ENCODE data around the gene TSPYL2. TPM values are rescaled to one million over a fixed set of nuclear protein-coding genes. Genes with fewer than 3 reads are reported as not detected.

The TSPYL2 gene
- 10 to 100 TPM; 30.2 to 31.1 TPM for total RNA-seq

DNA sequence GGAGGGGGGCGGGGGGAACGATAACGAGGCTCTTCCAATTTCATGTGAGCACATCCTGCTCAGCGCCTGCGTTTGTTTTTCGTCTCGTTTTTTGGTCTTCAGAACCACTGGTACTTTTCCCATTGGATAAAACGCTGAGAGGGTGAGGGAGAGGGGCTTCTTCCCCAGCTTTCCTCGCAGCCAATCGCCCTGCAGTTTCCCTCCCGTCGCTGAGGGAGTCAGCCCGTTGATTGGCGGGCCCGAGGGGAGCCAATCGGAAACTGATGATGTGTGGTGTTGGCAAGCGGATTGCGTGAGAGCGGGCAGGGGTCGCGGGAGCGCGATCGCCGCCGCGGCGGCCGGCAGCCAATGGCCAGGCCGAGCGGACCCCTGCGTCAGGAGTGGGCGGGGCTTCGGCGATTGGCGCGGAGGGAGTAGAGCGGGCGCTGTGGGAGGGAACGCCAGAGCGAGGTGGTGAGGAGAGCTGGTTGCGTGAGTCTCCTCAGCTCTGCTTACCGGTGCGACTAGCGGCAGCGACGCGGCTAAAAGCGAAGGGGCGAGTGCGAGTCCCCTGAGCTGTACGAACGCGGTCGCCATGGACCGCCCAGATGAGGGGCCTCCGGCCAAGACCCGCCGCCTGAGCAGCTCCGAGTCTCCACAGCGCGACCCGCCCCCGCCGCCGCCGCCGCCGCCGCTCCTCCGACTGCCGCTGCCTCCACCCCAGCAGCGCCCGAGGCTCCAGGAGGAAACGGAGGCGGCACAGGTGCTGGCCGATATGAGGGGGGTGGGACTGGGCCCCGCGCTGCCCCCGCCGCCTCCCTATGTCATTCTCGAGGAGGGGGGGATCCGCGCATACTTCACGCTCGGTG, at the start of gene TSPYL2:
Gene TSPYL2, plus strand, starts transcription at position 443 of the 848 bp plus-strand sequence. Its CDS starts 132 bp downstream, at position 575.
- ChIA-PET POLR2A (interaction anchor here (0.9 to 2.2 kb wide), 8 partner anchors 9 to 1101 kb away, joined by 3 to 13 read pairs (median 5); partner anchors contain the start of genes FAM120C and KANTR), CTCF (interaction anchor here (0.6 to 1.2 kb wide), 3 partner anchors 9 to 147 kb away, joined by 4 read pairs; no protein-coding TSS in a partner anchor)
- H3K36me3 Mint-ChIP-seq (ENCODE audit: low read depth), result peaks cover 30% of the 10 kb centered on the region
- H3K27me3 Mint-ChIP-seq, result no peaks in the 10 kb centered on the region
- no peaks in the 10 kb centered on the region for H3K9me3 Mint-ChIP-seq
- peak within 1 kb of the TSS; percentile 81 for H3K4me3 Mint-ChIP-seq
- peak; percentile 93 for DNase-seq
- peak within 1 kb of the TSS; percentile 82 for H3K27ac Mint-ChIP-seq
- H3K4me1 Mint-ChIP-seq, result peaks cover 40% of the 10 kb centered on the region

- ChIA-PET CTCF (no interaction called here), POLR2A (no interaction called here)
- no peaks in the 10 kb centered on the region for H3K36me3 Mint-ChIP-seq (ENCODE audit: low read depth)
- H3K27me3 Mint-ChIP-seq, result peaks cover 11% of the 10 kb centered on the region
- no peak overlapping the region for H3K4me3 Mint-ChIP-seq
- H3K9me3 Mint-ChIP-seq, result no peaks in the 10 kb centered on the region
- DNase-seq, result no peak
- no peaks in the 10 kb centered on the region for H3K4me1 Mint-ChIP-seq
- no peak overlapping the region for H3K27ac Mint-ChIP-seq
These were observed 46.0 kb upstream of the TSPYL2 start for GRCh38 chrX:53036149-53036548.

GRCh38 chrX:53039236-53039635, 42.9 kb upstream of the TSPYL2 start:
- Mint-ChIP-seq H3K4me3 (no peak overlapping the region), H3K4me1 (no peaks in the 10 kb centered on the region), H3K9me3 (no peaks in the 10 kb centered on the region), H3K27me3 (peaks cover 11% of the 10 kb centered on the region), H3K27ac (no peak overlapping the region), H3K36me3 (ENCODE audit: low read depth) (no peaks in the 10 kb centered on the region)
- POLR2A ChIA-PET, result no interaction called here
- CTCF ChIA-PET, result no interaction called here
- no peak for DNase-seq

GRCh38 chrX:53044995-53045394, 37.2 kb upstream of the TSPYL2 start:
- DNase-seq, result no peak
- CTCF ChIA-PET, result no interaction called here
- Mint-ChIP-seq H3K36me3 (ENCODE audit: low read depth) (no peaks in the 10 kb centered on the region), H3K27me3 (peaks cover 5% of the 10 kb centered on the region), H3K4me1 (no peaks in the 10 kb centered on the region), H3K4me3 (no peak overlapping the region), H3K27ac (no peak overlapping the region), H3K9me3 (no peaks in the 10 kb centered on the region)
- POLR2A ChIA-PET, result interaction anchor here (0.6 kb wide), 1 partner anchor 27 kb away, joined by 3 read pairs; no protein-coding TSS in a partner anchor

GRCh38 chrX:53047228-53047627, 34.9 kb upstream of the TSPYL2 start:
- H3K4me1 Mint-ChIP-seq, result no peaks in the 10 kb centered on the region
- ChIA-PET CTCF (no interaction called here), POLR2A (no interaction called here)
- H3K4me3 Mint-ChIP-seq, result no peak overlapping the region
- no peak for DNase-seq
- no peaks in the 10 kb centered on the region for H3K9me3 Mint-ChIP-seq
- no peaks in the 10 kb centered on the region for H3K36me3 Mint-ChIP-seq (ENCODE audit: low read depth)
- H3K27me3 Mint-ChIP-seq, result peaks cover 5% of the 10 kb centered on the region
- no peak overlapping the region for H3K27ac Mint-ChIP-seq

- Mint-ChIP-seq H3K9me3 (no peaks in the 10 kb centered on the region), H3K27ac (no peak within 1 kb of the TSS), H3K4me1 (no peaks in the 10 kb centered on the region), H3K27me3 (peaks cover 3% of the 10 kb centered on the region), H3K36me3 (ENCODE audit: low read depth) (no peaks in the 10 kb centered on the region), H3K4me3 (no peak within 1 kb of the TSS)
- no peak for DNase-seq
- ChIA-PET CTCF (no interaction called here), POLR2A (no interaction called here)
These were observed 33.7 kb upstream of the TSPYL2 start, which contains the start of gene GPR173 for GRCh38 chrX:53048169-53049126. GPR173 (plus strand) TSS chrX:53048789; CDS start chrX:53076622, 27,833 bp downstream.

- Mint-ChIP-seq H3K36me3 (ENCODE audit: low read depth) (no peaks in the 10 kb centered on the region), H3K27ac (no peak overlapping the region), H3K4me3 (no peak overlapping the region), H3K27me3 (peaks cover 3% of the 10 kb centered on the region), H3K4me1 (no peaks in the 10 kb centered on the region), H3K9me3 (no peaks in the 10 kb centered on the region)
- CTCF ChIA-PET, result no interaction called here
- no peak for DNase-seq
- POLR2A ChIA-PET, result no interaction called here
These were observed 33.0 kb upstream of the TSPYL2 start for GRCh38 chrX:53049127-53049517.

DNA sequence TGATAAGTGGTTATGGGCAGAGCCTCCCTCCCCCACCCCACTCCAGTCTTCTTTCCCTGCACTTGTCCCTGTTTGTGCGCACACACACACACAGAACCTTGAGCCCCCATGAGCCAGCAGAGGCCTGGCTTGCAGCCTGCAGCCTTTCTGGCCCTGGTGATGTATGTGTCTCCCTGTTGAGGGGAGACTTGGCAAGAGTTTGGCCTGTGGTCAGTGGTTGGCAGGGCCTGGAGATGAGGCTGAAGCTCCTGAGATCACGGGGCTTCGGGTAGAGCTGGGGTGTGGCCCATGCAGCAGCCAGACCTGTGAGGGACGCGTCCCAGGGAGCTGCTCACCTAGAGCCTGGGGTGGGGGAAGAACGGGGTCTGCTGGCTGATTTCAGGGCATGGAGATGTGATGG, 31.3 kb upstream of the TSPYL2 start:
- Mint-ChIP-seq H3K4me3 (no peak overlapping the region), H3K27ac (no peak overlapping the region), H3K27me3 (peaks cover 3% of the 10 kb centered on the region), H3K36me3 (ENCODE audit: low read depth) (no peaks in the 10 kb centered on the region), H3K4me1 (no peaks in the 10 kb centered on the region), H3K9me3 (no peaks in the 10 kb centered on the region)
- POLR2A ChIA-PET, result no interaction called here
- CTCF ChIA-PET, result no interaction called here
- DNase-seq, result no peak

DNA sequence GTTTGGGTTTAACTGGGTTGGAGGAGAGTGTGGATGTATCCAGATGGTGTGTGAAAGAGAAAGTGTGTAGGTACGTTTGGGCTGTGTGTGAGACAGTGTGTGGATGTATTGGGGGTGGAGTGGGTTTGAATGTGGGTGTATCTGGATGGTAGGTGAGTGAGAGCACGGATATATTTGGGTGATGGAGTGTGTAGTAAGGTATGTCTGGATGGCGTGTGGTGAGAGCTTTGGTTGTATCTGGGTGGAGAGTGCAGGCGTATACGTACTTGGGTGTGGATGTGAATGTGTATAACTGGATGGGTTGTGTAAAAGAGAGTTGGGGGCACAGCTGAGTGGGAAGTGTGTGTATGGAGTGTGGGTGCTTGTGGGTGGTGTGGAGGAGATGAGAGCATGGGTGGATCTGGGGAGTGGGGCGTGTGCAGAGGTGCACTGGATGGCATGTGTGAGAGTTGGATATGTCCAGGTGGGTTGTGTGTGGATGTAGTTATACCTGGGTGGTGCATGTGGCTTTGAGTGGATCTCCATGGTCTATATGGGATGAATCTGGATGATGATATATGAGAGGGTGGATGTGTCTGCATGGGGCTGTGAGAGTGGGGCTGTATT, 26.8 kb upstream of the TSPYL2 start:
- Mint-ChIP-seq H3K27ac (no peak overlapping the region), H3K36me3 (ENCODE audit: low read depth) (no peaks in the 10 kb centered on the region), H3K4me1 (no peaks in the 10 kb centered on the region), H3K27me3 (no peaks in the 10 kb centered on the region), H3K4me3 (no peak overlapping the region), H3K9me3 (no peaks in the 10 kb centered on the region)
- ChIA-PET CTCF (no interaction called here), POLR2A (no interaction called here)
- DNase-seq, result no peak

- Mint-ChIP-seq H3K4me3 (no peak overlapping the region), H3K9me3 (no peaks in the 10 kb centered on the region)
- CTCF ChIA-PET, result no interaction called here
These were observed 25.9 kb upstream of the TSPYL2 start for GRCh38 chrX:53056292-53056691.

DNA sequence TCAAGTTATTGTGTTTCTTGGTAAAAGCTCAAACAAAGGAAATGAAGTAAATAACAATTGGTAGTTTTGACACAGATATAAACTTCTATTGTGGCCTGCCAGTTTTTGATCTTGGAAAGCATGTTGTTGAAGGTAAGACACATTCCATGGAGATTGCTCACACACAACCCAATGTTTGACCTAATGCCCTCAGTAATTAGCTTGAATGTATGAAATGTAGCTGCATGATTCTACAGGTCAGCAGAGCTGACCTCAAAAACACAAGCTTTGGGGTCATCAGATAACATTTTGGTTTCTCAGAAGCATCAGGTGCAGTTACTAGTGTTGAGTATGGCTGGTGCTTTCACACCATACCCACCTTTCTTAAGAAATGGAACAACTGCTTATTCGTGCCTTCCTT, 17.1 kb upstream of the TSPYL2 start:
- Mint-ChIP-seq H3K4me3 (no peak overlapping the region), H3K27me3 (no peaks in the 10 kb centered on the region), H3K36me3 (ENCODE audit: low read depth) (no peaks in the 10 kb centered on the region), H3K27ac (no peak overlapping the region), H3K4me1 (no peaks in the 10 kb centered on the region), H3K9me3 (no peaks in the 10 kb centered on the region)
- ChIA-PET POLR2A (no interaction called here), CTCF (no interaction called here)
- DNase-seq, result no peak

More at GRCh38 chrX:53056292-53056691, 25.9 kb upstream of the TSPYL2 start:
- H3K4me1 Mint-ChIP-seq, result no peaks in the 10 kb centered on the region
- DNase-seq, result no peak
- H3K27me3 Mint-ChIP-seq, result no peaks in the 10 kb centered on the region
- no peaks in the 10 kb centered on the region for H3K36me3 Mint-ChIP-seq (ENCODE audit: low read depth)
- no peak overlapping the region for H3K27ac Mint-ChIP-seq
- POLR2A ChIA-PET, result no interaction called here

- Mint-ChIP-seq H3K4me3 (no peak overlapping the region), H3K27ac (no peak overlapping the region), H3K4me1 (peaks cover 13% of the 10 kb centered on the region), H3K9me3 (no peaks in the 10 kb centered on the region), H3K36me3 (ENCODE audit: low read depth) (no peaks in the 10 kb centered on the region), H3K27me3 (no peaks in the 10 kb centered on the region)
- ChIA-PET CTCF (interaction anchor here (0.6 to 1.0 kb wide), 2 partner anchors 21 to 153 kb away, joined by 3 read pairs; no protein-coding TSS in a partner anchor), POLR2A (no interaction called here)
- no peak for DNase-seq
These were observed 11.1 kb upstream of the TSPYL2 start for GRCh38 chrX:53071064-53071463.

Data from activated CD4-positive, alpha-beta memory T cell treated with anti-CD3 and anti-CD28 coated beads, Interleukin-2, amount 10 ng/mL, durations not matched to agents 7 days and 5 days (primary cell).